ENCODE data around the gene ZNF511. TPM values are rescaled to one million over a fixed set of nuclear protein-coding genes. Genes with fewer than 3 reads are reported as not detected.

The ZNF511 gene, protein sequence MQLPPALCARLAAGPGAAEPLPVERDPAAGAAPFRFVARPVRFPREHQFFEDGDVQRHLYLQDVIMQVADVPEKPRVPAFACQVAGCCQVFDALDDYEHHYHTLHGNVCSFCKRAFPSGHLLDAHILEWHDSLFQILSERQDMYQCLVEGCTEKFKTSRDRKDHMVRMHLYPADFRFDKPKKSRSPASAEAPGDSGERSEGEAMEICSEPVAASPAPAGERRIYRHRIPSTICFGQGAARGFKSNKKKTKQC
- 64.7 and 95.0 TPM in 2 replicates for total RNA-seq (2014; rRNA removed; shearing (Covaris generic))
- 60.6 and 68.8 TPM in 2 replicates for total RNA-seq (2022)
- percentile 64 among the genes with signal in this experiment for Bru-seq, nascent RNA
- BruChase-seq, experiment 1, labeled RNA remaining after a 6-hour chase: percentile 82 among the genes with signal in this experiment
- percentile 77 among the genes with signal in this experiment for BruChase-seq, experiment 2, labeled RNA remaining after a 2-hour chase
- long read RNA-seq, transcript ZNF511-201 (5 exons, 2,004 nt): minor isoform, 9 of 93 reads
- long read RNA-seq, transcript ZNF511-202 (6 exons, 1,520 nt): major isoform, 65 of 93 reads
- long read RNA-seq, partial matches to known transcripts: 3 of 93 reads
- long read RNA-seq, other reads (novel, unspliced or antisense): 14 of 93 reads

DNA sequence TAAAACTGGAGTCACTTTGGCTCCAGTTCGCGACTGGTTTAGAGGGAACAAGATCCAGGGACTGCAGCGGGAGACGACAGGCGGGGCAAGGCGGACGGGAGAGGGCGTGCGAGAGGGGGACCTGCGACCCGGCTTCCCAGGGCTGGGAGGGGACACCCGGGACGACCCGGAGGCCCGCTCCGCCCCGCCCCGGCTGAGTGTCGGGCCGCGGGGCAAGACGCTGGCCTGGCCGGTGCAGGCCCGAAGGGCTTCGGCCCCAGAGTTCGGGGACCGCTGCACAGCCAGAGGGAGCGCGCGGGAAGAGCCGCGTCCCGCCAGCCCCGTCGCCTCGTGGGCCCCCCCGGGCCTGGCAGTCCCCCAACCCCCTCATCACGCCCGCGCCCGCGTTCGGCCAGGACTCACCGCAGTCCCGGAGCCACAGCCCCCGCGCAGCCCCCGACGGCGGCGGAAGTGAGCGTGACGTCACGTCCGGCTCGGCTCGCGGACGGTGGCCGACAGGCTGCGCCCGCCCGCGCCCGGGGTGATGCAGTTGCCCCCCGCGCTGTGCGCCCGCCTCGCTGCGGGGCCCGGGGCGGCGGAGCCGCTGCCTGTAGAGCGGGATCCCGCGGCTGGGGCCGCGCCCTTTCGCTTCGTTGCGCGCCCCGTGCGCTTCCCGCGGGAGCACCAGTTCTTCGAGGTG is at the start of gene ZNF511, which contains the start of gene TUBGCP2:
Gene ZNF511, plus strand, starts transcription at position 494 of the 679 bp plus-strand sequence. Its CDS starts 30 bp downstream, at position 524.
Gene TUBGCP2, minus strand, starts transcription at position 452 of the 679 bp plus-strand sequence. CDS start 5,931 bp downstream, outside the sequence.
- peak within 1 kb of the TSS; percentile 82 for H3K4me3 ChIP-seq (ENCODE audit: low read depth, low read length, poor library complexity, severe bottlenecking)
- ChIA-PET POLR2A (no interaction called here), CTCF (ENCODE audit: unreplicated experiment) (interaction anchor here (0.5 to 0.9 kb wide), 2 partner anchors 15 to 45 kb away, joined by 3 read pairs; no protein-coding TSS in a partner anchor)
- H2AFZ ChIP-seq (ENCODE audit: low read length): peak within 1 kb of the TSS; percentile 63
- H4K20me1 ChIP-seq (ENCODE audit: insufficient read depth, low read length): no peaks in the 10 kb centered on the region
- H3K36me3 ChIP-seq (ENCODE audit: insufficient read depth, low read length): peaks cover 38% of the 10 kb centered on the region
- peaks cover 33% of the 10 kb centered on the region for H3K79me2 ChIP-seq (ENCODE audit: insufficient read depth, low read depth, low read length)
- H3K27ac ChIP-seq (ENCODE audit: low read depth, low read length, poor library complexity, severe bottlenecking): peak within 1 kb of the TSS; percentile 75
- TF ChIP-seq, protein P1, sequence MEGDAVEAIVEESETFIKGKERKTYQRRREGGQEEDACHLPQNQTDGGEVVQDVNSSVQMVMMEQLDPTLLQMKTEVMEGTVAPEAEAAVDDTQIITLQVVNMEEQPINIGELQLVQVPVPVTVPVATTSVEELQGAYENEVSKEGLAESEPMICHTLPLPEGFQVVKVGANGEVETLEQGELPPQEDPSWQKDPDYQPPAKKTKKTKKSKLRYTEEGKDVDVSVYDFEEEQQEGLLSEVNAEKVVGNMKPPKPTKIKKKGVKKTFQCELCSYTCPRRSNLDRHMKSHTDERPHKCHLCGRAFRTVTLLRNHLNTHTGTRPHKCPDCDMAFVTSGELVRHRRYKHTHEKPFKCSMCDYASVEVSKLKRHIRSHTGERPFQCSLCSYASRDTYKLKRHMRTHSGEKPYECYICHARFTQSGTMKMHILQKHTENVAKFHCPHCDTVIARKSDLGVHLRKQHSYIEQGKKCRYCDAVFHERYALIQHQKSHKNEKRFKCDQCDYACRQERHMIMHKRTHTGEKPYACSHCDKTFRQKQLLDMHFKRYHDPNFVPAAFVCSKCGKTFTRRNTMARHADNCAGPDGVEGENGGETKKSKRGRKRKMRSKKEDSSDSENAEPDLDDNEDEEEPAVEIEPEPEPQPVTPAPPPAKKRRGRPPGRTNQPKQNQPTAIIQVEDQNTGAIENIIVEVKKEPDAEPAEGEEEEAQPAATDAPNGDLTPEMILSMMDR (conservative IDR thresholded peaks at IDR 0.05; ENCODE audit: low read length): no peak; the same call in 1 of the 2 replicates
- no peak for TF ChIP-seq EZH2phosphoT487 (IDR thresholded peaks at IDR 0.05; ENCODE audit: borderline replicate concordance, low read depth, low read length)
- BruUV-seq (replicated peaks): TSS peak; percentile 53
- H3K4me1 ChIP-seq (ENCODE audit: insufficient read depth, low read length, poor library complexity, severe bottlenecking): peaks cover 16% of the 10 kb centered on the region
- peak within 1 kb of the TSS; percentile 88 for H3K4me2 ChIP-seq (ENCODE audit: low read length)
- DNase-seq (ENCODE audit: low spot score): peak; percentile 91
- intact Hi-C loops (cut with micrococcal nuclease; ENCODE audit: unreplicated experiment): loop anchor here (2.0 to 5.0 kb wide), 3 partner anchors 16 to 84 kb away; partner anchors contain the start of gene MTG1
- no peaks in the 10 kb centered on the region for H3K9me2 ChIP-seq (ENCODE audit: insufficient read depth, low read length)
- H3K9me3 ChIP-seq (ENCODE audit: low read length): no peaks in the 10 kb centered on the region

DNA sequence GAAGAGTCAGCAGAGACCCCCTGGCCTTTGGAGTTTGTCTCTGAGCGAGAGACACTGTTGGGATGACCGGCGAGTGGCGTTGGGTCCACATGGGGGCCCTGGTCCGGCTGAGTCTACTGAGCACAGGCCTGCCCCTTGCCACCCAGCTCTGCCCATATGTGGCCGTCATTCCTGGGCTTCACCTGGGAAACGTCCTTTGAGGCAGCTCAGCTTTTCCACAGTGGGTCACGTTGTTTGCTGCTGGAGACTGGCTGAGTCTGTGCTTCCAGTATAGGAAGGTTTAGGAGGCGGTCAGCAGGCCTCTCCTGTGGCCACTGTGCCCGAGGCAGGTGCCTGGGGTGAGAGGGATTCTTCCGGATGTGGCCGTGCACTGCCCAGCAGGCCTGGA is 49.1 kb upstream of the ZNF511 start:
- Histone ChIP-seq H3K4me2 (ENCODE audit: low read length) (no peak overlapping the region), H3K27ac (ENCODE audit: low read depth, low read length, poor library complexity, severe bottlenecking) (no peak overlapping the region), H3K36me3 (ENCODE audit: insufficient read depth, low read length) (no peaks in the 10 kb centered on the region), H3K9me2 (ENCODE audit: insufficient read depth, low read length) (no peaks in the 10 kb centered on the region), H2AFZ (ENCODE audit: low read length) (no peak overlapping the region), H4K20me1 (ENCODE audit: insufficient read depth, low read length) (no peaks in the 10 kb centered on the region), H3K79me2 (ENCODE audit: insufficient read depth, low read depth, low read length) (no peaks in the 10 kb centered on the region), H3K4me1 (ENCODE audit: insufficient read depth, low read length, poor library complexity, severe bottlenecking) (peaks cover 26% of the 10 kb centered on the region), H3K4me3 (ENCODE audit: low read depth, low read length, poor library complexity, severe bottlenecking) (no peak overlapping the region), H3K9me3 (ENCODE audit: low read length) (no peaks in the 10 kb centered on the region)
- BruUV-seq (replicated peaks): no TSS peak
- ChIA-PET POLR2A (no interaction called here), CTCF (ENCODE audit: unreplicated experiment) (interaction anchor here (1.0 kb wide), 1 partner anchor 15 kb away, joined by 4 read pairs; no protein-coding TSS in a partner anchor)
- DNase-seq (ENCODE audit: low spot score): no peak
- intact Hi-C loops (cut with micrococcal nuclease; ENCODE audit: unreplicated experiment): no loop called here
- TF ChIP-seq, protein P1 (conservative IDR thresholded peaks at IDR 0.05; ENCODE audit: low read length): no peak
- no peak for TF ChIP-seq EZH2phosphoT487 (IDR thresholded peaks at IDR 0.05; ENCODE audit: borderline replicate concordance, low read depth, low read length)

All from OCI-LY7 (cell line).